GM23248 (cell line): ENCODE results near the gene PCF11. TPM values are rescaled to one million over a fixed set of nuclear protein-coding genes. Genes with fewer than 3 reads are reported as not detected.

Experiments
- DNase-seq: peaks from one replicate; pipeline ENCODE4 v3.0.0-alpha.2; 2015
- H2AFZ ChIP-seq: fragments of 200-600 bp; sonication (generic); 2 replicates; pipeline ENCODE4 v1.6.1; 2016; ENCODE audit warnings: antibody characterized with exemption
- H3F3A ChIP-seq: fragments of 200-600 bp; sonication (generic); 2 replicates; pipeline ENCODE4 v1.6.1; 2016; ENCODE audit warnings: mild to moderate bottlenecking, antibody characterized with exemption, mixed run types; ENCODE audit not compliant: insufficient read depth
- H3K27ac ChIP-seq: fragments of 200-600 bp; sonication (generic); 2 replicates; pipeline ENCODE4 v1.5.1; 2016; ENCODE audit warnings: mild to moderate bottlenecking
- H3K27me3 ChIP-seq: fragments of 200-600 bp; sonication (generic); replicated peaks from 2 replicates; pipeline ENCODE4 v1.6.1; 2016; ENCODE audit warnings: mild to moderate bottlenecking; ENCODE audit not compliant: insufficient read depth
- H3K36me3 ChIP-seq: fragments of 200-600 bp; sonication (generic); 2 replicates; pipeline ENCODE4 v1.6.1; 2016; ENCODE audit warnings: low read depth, mild to moderate bottlenecking
- H3K4me1 ChIP-seq: fragments of 200-600 bp; sonication (generic); 2 replicates; pipeline ENCODE4 v1.6.1; 2016; ENCODE audit warnings: mild to moderate bottlenecking; ENCODE audit not compliant: insufficient read depth
- H3K4me2 ChIP-seq: fragments of 200-600 bp; sonication (generic); one replicate; pipeline ENCODE4 v1.6.1; 2016; ENCODE audit warnings: mild to moderate bottlenecking; ENCODE audit not compliant: unreplicated experiment
- H3K4me3 ChIP-seq: fragments of 200-600 bp; sonication (generic); 2 replicates; pipeline ENCODE4 v1.5.1; 2016; ENCODE audit warnings: mild to moderate bottlenecking
- H3K79me2 ChIP-seq: fragments of 200-600 bp; sonication (generic); 2 replicates; pipeline ENCODE4 v1.6.1; 2016; ENCODE audit warnings: mild to moderate bottlenecking; ENCODE audit not compliant: insufficient read depth
- H3K9ac ChIP-seq: fragments of 200-600 bp; sonication (generic); 2 replicates; pipeline ENCODE4 v1.6.1; 2016; ENCODE audit warnings: mild to moderate bottlenecking
- H3K9me2 ChIP-seq: fragments of 200-600 bp; sonication (generic); 2 replicates; pipeline ENCODE4 v1.6.1; 2016; ENCODE audit warnings: mixed run types, mild to moderate bottlenecking, moderate library complexity; ENCODE audit not compliant: insufficient read depth
- H3K9me3 ChIP-seq: fragments of 200-600 bp; sonication (generic); one replicate; pipeline ENCODE4 v1.6.1; 2017; ENCODE audit warnings: low read depth
- H4K20me1 ChIP-seq: fragments of 200-600 bp; sonication (generic); 2 replicates; pipeline ENCODE4 v1.6.0; 2016; ENCODE audit not compliant: insufficient read depth
- EZH2 ChIP-seq: fragments of 200-600 bp; sonication (generic); IDR thresholded peaks from 2 replicates; pipeline ENCODE4 v1.6.1; 2018; ENCODE audit warnings: antibody characterized with exemption, mild to moderate bottlenecking; ENCODE audit not compliant: insufficient read depth, poor library complexity, severe bottlenecking
- EZH2phosphoT487 ChIP-seq: fragments of 200-600 bp; sonication (generic); IDR thresholded peaks from 2 replicates; pipeline ENCODE4 v1.6.1; 2018; ENCODE audit warnings: antibody characterized with exemption, moderate library complexity, mild to moderate bottlenecking, low read depth; ENCODE audit not compliant: insufficient read depth
- WGBS, 2 experiments: methylation state at CpG; one replicate each; pipeline ENCODE4 v1.1.6; 2015 to 2017; ENCODE audit warnings: low lambda C conversion rate in 2 of 2, low coverage in 1 of 2; ENCODE audit errors: missing lambda C conversion rate in 2 of 2; 5-methylcytosine and 5-hydroxymethylcytosine counted together
- in situ Hi-C: fragments of 300-500 bp; cut with MboI; formaldehyde crosslinking; loops from 2 replicates; pipeline ENCODE4 v1.15.0; 2020
- polyA plus RNA-seq: library from polyadenylated mRNA; unstranded; fragments of >200 nt; fragmentation: Nextera tagmentation; extraction: Ambion mirVana; gene quantifications from 2 replicates; pipeline ENCODE4 v1.2.1, GENCODE V29; 2016
- total RNA-seq: library from RNA; depleted of rRNA; stranded (reverse); fragments of >200 nt; shearing (Covaris generic); gene quantifications from 2 replicates; pipeline ENCODE4 v1.2.3, GENCODE V29; 2014; rRNA removed

Gene PCF11
- 19.7 and 38.2 TPM in 2 replicates for total RNA-seq
- polyA plus RNA-seq: 7.4 and 9.1 TPM in 2 replicates

GRCh38 chr11:83156996-83157593 is at the start of gene PCF11:
Gene PCF11 (plus strand): TSS chr11:83157131. CDS start chr11:83157440, 309 bp downstream.
- Histone ChIP-seq H3K79me2 (peaks cover 51% of the 10 kb centered on the region), H4K20me1 (peaks cover 22% of the 10 kb centered on the region), H3K9me2 (no peaks in the 10 kb centered on the region), H3K4me1 (peaks cover 23% of the 10 kb centered on the region), H3K36me3 (peaks cover 14% of the 10 kb centered on the region; the same call in 1 of the 2 replicates), H3F3A (peaks cover 20% of the 10 kb centered on the region), H3K4me3 (peak within 1 kb of the TSS; percentile 99), H3K9me3 (no peaks in the 10 kb centered on the region), H3K27ac (peak within 1 kb of the TSS; percentile 98), H3K4me2 (peak within 1 kb of the TSS; percentile 95), H3K27me3 (no peaks in the 10 kb centered on the region), H2AFZ (peak within 1 kb of the TSS; percentile 92), H3K9ac (peak within 1 kb of the TSS; percentile 99)
- no peak for TF ChIP-seq EZH2
- no peak for TF ChIP-seq EZH2phosphoT487
- in situ Hi-C loops: no loop called here
- DNase-seq: no peak
- WGBS, 2 experiments: 1% methylated on average over 54 to 55 of the region's 55 CpGs

GRCh38 chr11:83112886-83113285 is 44.0 kb upstream of the PCF11 start:
- whole genome bisulfite sequencing, 2 experiments: 1 to 3% methylated on average over 2 of the region's 2 CpGs
- no peaks in the 10 kb centered on the region for H3K9me3 ChIP-seq
- no peak overlapping the region for H3K27ac ChIP-seq
- no peak overlapping the region for H3K4me2 ChIP-seq
- no peaks in the 10 kb centered on the region for H3K79me2 ChIP-seq
- H3K36me3 ChIP-seq: no peaks in the 10 kb centered on the region
- H2AFZ ChIP-seq: 0 out of 2 replicates have a peak overlapping the region, but pooled peaks have one; percentile 3
- no peaks in the 10 kb centered on the region for H3K27me3 ChIP-seq
- H3K9me2 ChIP-seq: no peaks in the 10 kb centered on the region
- no peaks in the 10 kb centered on the region for H3F3A ChIP-seq
- H4K20me1 ChIP-seq: no peaks in the 10 kb centered on the region
- TF ChIP-seq EZH2phosphoT487 (no peak), EZH2 (no peak)
- no peak overlapping the region for H3K9ac ChIP-seq
- in situ Hi-C loops: no loop called here
- H3K4me1 ChIP-seq: no peaks in the 10 kb centered on the region
- H3K4me3 ChIP-seq: no peak overlapping the region
- no peak for DNase-seq

- no peaks in the 10 kb centered on the region for H3K79me2 ChIP-seq
- H3K27ac ChIP-seq: no peak overlapping the region
- H3K9me3 ChIP-seq: no peaks in the 10 kb centered on the region
- no peaks in the 10 kb centered on the region for H3K36me3 ChIP-seq
- H3K4me2 ChIP-seq: no peak overlapping the region
- H3K9ac ChIP-seq: no peak overlapping the region
- H3F3A ChIP-seq: no peaks in the 10 kb centered on the region
- no peaks in the 10 kb centered on the region for H3K9me2 ChIP-seq
- H2AFZ ChIP-seq: no peak overlapping the region
- H3K4me1 ChIP-seq: no peaks in the 10 kb centered on the region
- no peak overlapping the region for H3K4me3 ChIP-seq
- no peaks in the 10 kb centered on the region for H4K20me1 ChIP-seq
- no peak for DNase-seq
- in situ Hi-C loops: no loop called here
- H3K27me3 ChIP-seq: no peaks in the 10 kb centered on the region
- TF ChIP-seq EZH2 (no peak), EZH2phosphoT487 (no peak)
- WGBS, 2 experiments: 95 to 97% methylated on average over 3 of the region's 3 CpGs
Observed at GRCh38 chr11:83115026-83115425, 41.9 kb upstream of the PCF11 start.

GRCh38 chr11:83115551-83115950 is 41.4 kb upstream of the PCF11 start:
- Histone ChIP-seq H3K27me3 (no peaks in the 10 kb centered on the region), H3K4me3 (no peak overlapping the region), H3F3A (no peaks in the 10 kb centered on the region), H4K20me1 (no peaks in the 10 kb centered on the region), H3K9me3 (no peaks in the 10 kb centered on the region), H3K4me2 (no peak overlapping the region), H3K27ac (no peak overlapping the region), H3K4me1 (no peaks in the 10 kb centered on the region), H3K9ac (no peak overlapping the region), H3K79me2 (no peaks in the 10 kb centered on the region), H3K9me2 (no peaks in the 10 kb centered on the region), H3K36me3 (no peaks in the 10 kb centered on the region), H2AFZ (no peak overlapping the region)
- 53 to 57% methylated on average over 5 of the region's 5 CpGs for WGBS, 2 experiments
- DNase-seq: no peak
- TF ChIP-seq EZH2phosphoT487 (no peak), EZH2 (no peak)
- in situ Hi-C loops: no loop called here
